HCT116 (cell line): ENCODE data around the gene ART3. TPM values are rescaled to one million over a fixed set of nuclear protein-coding genes. Genes with fewer than 3 reads are reported as not detected.

ENCODE experiments used
- ATAC-seq: fragments of 200-7000 bp; cut with Tn5 transposase; 2 replicates; pipeline ENCODE4 v1.9.1; 2020; ENCODE audit warnings: mild to moderate bottlenecking, moderate library complexity
- BruUV-seq: library from RNA; stranded (reverse); fragments of 400-500 nt; replicated peaks from 2 replicates; lab custom pipeline; 2021; lab: Mats Ljungman, UMichigan
- CTCF ChIA-PET: fragments of 300-600 bp; sonication (Branson Sonifier 250); formaldehyde crosslinking; loops from one replicate; lab custom pipeline; 2021; ENCODE audit warnings: antibody characterized with exemption; lab: Charles Lee
- POLR2A ChIA-PET: fragments of 300-600, 350-600 bp; sonication (Branson Sonifier 250); formaldehyde crosslinking; loops from one replicate; lab custom pipeline; 2021; ENCODE audit warnings: antibody characterized with exemption; lab: Charles Lee
- RAD21 ChIA-PET, 2 experiments: fragments of 300-600 bp; sonication (Branson Sonifier 250); formaldehyde crosslinking; loops; one replicate each; lab custom pipeline; 2023; ENCODE audit warnings: low total read pairs in 2 of 2; ENCODE audit not compliant: uncharacterized antibody in 2 of 2, unreplicated experiment in 2 of 2, low non-redundant PET in 1 of 2; lab: Charles Lee
- DNase-seq: peaks from one replicate; pipeline ENCODE4 v3.0.0-alpha.2; 2010; ENCODE audit warnings: low read depth, low spot score
- H2AFZ ChIP-seq: fragments of 200-600 bp; shearing (Covaris generic), sonication (generic); 2 replicates; pipeline ENCODE4 v1.6.1; 2017; ENCODE audit warnings: low read depth, mixed run types, mixed read lengths, antibody characterized with exemption, low read length; ENCODE audit not compliant: poor library complexity, severe bottlenecking
- H3K27ac ChIP-seq: 2 replicates; pipeline ENCODE4 v1.5.1; 2012; ENCODE audit warnings: low read depth, low read length
- H3K27me3 ChIP-seq: fragments of 200-600 bp; sonication (generic); 2 replicates; pipeline ENCODE4 v1.6.1; 2016; ENCODE audit warnings: mixed run types, low read length, mixed read lengths; ENCODE audit not compliant: insufficient read depth
- H3K36me3 ChIP-seq, 2 experiments: fragments of 200-500 bp in 1 of 2; fragments of 200-600 bp in 1 of 2; sonication (Bioruptor generic) in 1 of 2; sonication (generic) in 1 of 2; 2 replicates each; pipeline versions ENCODE4 v1.5.1 to v1.6.1; 2014 to 2016; ENCODE audit warnings: low read length in 2 of 2, inconsistent platforms in 1 of 2, mixed read lengths in 1 of 2, mixed run types in 1 of 2; ENCODE audit not compliant: insufficient read depth in 2 of 2, control insufficient read depth in 1 of 2
- H3K4me1 ChIP-seq, 2 experiments: fragments of 200-600 bp in 1 of 2; sonication (generic) in 1 of 2; 2 replicates each; pipeline versions ENCODE4 v1.5.1 to v1.6.1; 2012 to 2017; ENCODE audit warnings: low read length in 2 of 2, inconsistent platforms in 1 of 2, mild to moderate bottlenecking in 1 of 2, mixed read lengths in 1 of 2, mixed run types in 1 of 2, moderate library complexity in 1 of 2; ENCODE audit not compliant: insufficient read depth in 2 of 2, control insufficient read depth in 1 of 2
- H3K4me2 ChIP-seq: fragments of 200-600 bp; sonication (generic); 2 replicates; pipeline ENCODE4 v1.6.1; 2017; ENCODE audit warnings: mixed run types, low read length, mixed read lengths
- H3K4me3 ChIP-seq, 2 experiments: fragments of 200-600 bp in 1 of 2; sonication (generic) in 1 of 2; replicated peaks in 1 of 2; 2 replicates each; pipeline ENCODE4 v1.5.1; 2011 to 2016; ENCODE audit warnings: low read length in 2 of 2, control low read depth in 1 of 2, low read depth in 1 of 2, mild to moderate bottlenecking in 1 of 2, mixed read lengths in 1 of 2, mixed run types in 1 of 2
- H3K79me2 ChIP-seq: fragments of 200-600 bp; sonication (generic); 2 replicates; pipeline ENCODE4 v1.6.1; 2017; ENCODE audit warnings: mild to moderate bottlenecking, mixed run types, low read length, moderate library complexity, mixed read lengths; ENCODE audit not compliant: insufficient read depth
- H3K9ac ChIP-seq: fragments of 200-600 bp; sonication (generic); 2 replicates; pipeline ENCODE4 v1.6.1; 2016; ENCODE audit warnings: low read length, mixed read lengths
- H3K9me2 ChIP-seq: fragments of 200-600 bp; sonication (generic), shearing (Covaris generic); 2 replicates; pipeline ENCODE4 v1.6.1; 2017; ENCODE audit warnings: mixed run types, mild to moderate bottlenecking, moderate library complexity; ENCODE audit not compliant: insufficient read depth
- H3K9me3 ChIP-seq, 2 experiments: fragments of 200-500 bp in 1 of 2; fragments of 200-600 bp in 1 of 2; sonication (Bioruptor generic) in 1 of 2; sonication (generic) in 1 of 2; 2 replicates each; pipeline ENCODE4 v1.6.1; 2014 to 2017; ENCODE audit warnings: low read length in 2 of 2, mixed read lengths in 2 of 2, inconsistent platforms in 1 of 2, low read depth in 1 of 2, mild to moderate bottlenecking in 1 of 2, mixed run types in 1 of 2, moderate library complexity in 1 of 2; ENCODE audit not compliant: control insufficient read depth in 1 of 2, insufficient read depth in 1 of 2
- H4K20me1 ChIP-seq: fragments of 200-600 bp; sonication (generic), shearing (Covaris generic); 2 replicates; pipeline ENCODE4 v1.6.1; 2017; ENCODE audit warnings: mixed run types, mild to moderate bottlenecking, moderate library complexity; ENCODE audit not compliant: insufficient read depth
- CEBPB ChIP-seq: IDR thresholded peaks from 2 replicates; pipeline ENCODE4 v1.6.1; 2012; ENCODE audit warnings: low read depth
- ELF1 ChIP-seq: IDR thresholded peaks from 2 replicates; pipeline ENCODE4 v1.6.1; 2012; ENCODE audit warnings: low read depth, borderline replicate concordance
- EZH2 ChIP-seq: fragments of 200-600 bp; sonication (generic); IDR thresholded peaks from 2 replicates; pipeline ENCODE4 v1.6.1; 2017; ENCODE audit warnings: antibody characterized with exemption, mixed run types
- EZH2phosphoT487 ChIP-seq: fragments of 200-600 bp; IDR thresholded peaks from 2 replicates; pipeline ENCODE4 v1.6.1; 2018; ENCODE audit warnings: antibody characterized with exemption, borderline replicate concordance
- JUND ChIP-seq: IDR thresholded peaks from 2 replicates; pipeline ENCODE4 v1.6.1; 2012
- MAX ChIP-seq: IDR thresholded peaks from 2 replicates; pipeline ENCODE4 v1.6.1; 2012
- POLR2AphosphoS5 ChIP-seq: IDR thresholded peaks from 2 replicates; pipeline ENCODE4 v1.6.1; 2011; ENCODE audit warnings: mild to moderate bottlenecking, low read depth, low read length, moderate library complexity
- SRF ChIP-seq: IDR thresholded peaks from 2 replicates; pipeline ENCODE4 v1.6.1; 2012; ENCODE audit warnings: low read depth
- TCF7L2 ChIP-seq: IDR thresholded peaks from 2 replicates; pipeline ENCODE4 v1.7.0; 2011; ENCODE audit warnings: borderline replicate concordance, inconsistent platforms; ENCODE audit not compliant: insufficient read depth, insufficient read length; ENCODE audit errors: extremely low read depth
- YY1 ChIP-seq: IDR thresholded peaks from 2 replicates; pipeline ENCODE4 v1.6.1; 2011; ENCODE audit warnings: low read length, low read depth, moderate library complexity, mild to moderate bottlenecking; ENCODE audit not compliant: insufficient replicate concordance; ENCODE audit errors: extremely low read depth
- ZFX ChIP-seq: fragments of 450-650 bp; IDR thresholded peaks from 2 replicates; pipeline ENCODE4 v1.6.1; 2017
- intact Hi-C: fragments of 100-400 bp; cut with micrococcal nuclease; formaldehyde crosslinking; loops from 2 replicates; pipeline ENCODE4 v1.10.0; 2022
- total RNA-seq: library from RNA; stranded (reverse); gene quantifications from one replicate; pipeline ENCODE4 v1.2.1, GENCODE V29; 2021; ENCODE audit not compliant: unreplicated experiment
- TF ChIP-seq, protein P1 (sequence below): IDR thresholded peaks from 2 replicates; pipeline ENCODE4 v1.6.1; 2011; ENCODE audit warnings: mild to moderate bottlenecking, low read length, moderate library complexity; ENCODE audit not compliant: insufficient replicate concordance; ENCODE audit errors: extremely low read depth
- TF ChIP-seq, protein P2 (sequence below): IDR thresholded peaks from 2 replicates; pipeline ENCODE4 v1.6.1; 2012
- TF ChIP-seq, protein P3 (sequence below): IDR thresholded peaks from 2 replicates; pipeline ENCODE4 v1.6.1; 2012; ENCODE audit warnings: low read depth

Gene ART3
- total RNA-seq, 1 experiment from 2014 or later, result not detected

GRCh38 chr4:76029300-76029699, 45.2 kb upstream of the ART3 start:
- H3K36me3 ChIP-seq, result no peaks in the 10 kb centered on the region
- no peak overlapping the region for H3K9ac ChIP-seq
- H3K4me1 ChIP-seq, result no peaks in the 10 kb centered on the region
- no peak overlapping the region for H2AFZ ChIP-seq
- POLR2A ChIA-PET, result no interaction called here
- no peak overlapping the region for H3K4me3 ChIP-seq
- RAD21 ChIA-PET, result no interaction called here
- DNase-seq, result no peak
- H3K9me2 ChIP-seq, result no peaks in the 10 kb centered on the region
- TF ChIP-seq EZH2 (no peak), TCF7L2 (no peak), ZFX (no peak), YY1 (no peak), CEBPB (no peak)
- intact Hi-C loops, result no loop called here
- no peaks in the 10 kb centered on the region for H3K79me2 ChIP-seq
- no peaks in the 10 kb centered on the region for H4K20me1 ChIP-seq
- no peaks in the 10 kb centered on the region for H3K27me3 ChIP-seq
- no peaks in the 10 kb centered on the region for H3K9me3 ChIP-seq
- BruUV-seq, result no TSS peak
- no peak overlapping the region for H3K27ac ChIP-seq
- no peak for ATAC-seq
- no peak overlapping the region for H3K4me2 ChIP-seq
- CTCF ChIA-PET, result no interaction called here

GRCh38 chr4:76035141-76035540, 39.4 kb upstream of the ART3 start:
- DNase-seq (no peak), ATAC-seq (no peak)
- Histone ChIP-seq H3K4me3 (no peak overlapping the region), H4K20me1 (no peaks in the 10 kb centered on the region), H3K4me1 (no peaks in the 10 kb centered on the region), H3K4me2 (no peak overlapping the region), H2AFZ (no peak overlapping the region), H3K79me2 (no peaks in the 10 kb centered on the region), H3K27ac (no peak overlapping the region), H3K9ac (no peak overlapping the region), H3K9me3 (no peaks in the 10 kb centered on the region), H3K27me3 (no peaks in the 10 kb centered on the region), H3K36me3 (no peaks in the 10 kb centered on the region), H3K9me2 (no peaks in the 10 kb centered on the region; the same call in 1 of the 2 replicates)
- POLR2A ChIA-PET, result no interaction called here
- no TSS peak for BruUV-seq
- CTCF ChIA-PET, result no interaction called here
- RAD21 ChIA-PET, result no interaction called here
- intact Hi-C loops, result no loop called here
- TF ChIP-seq JUND (no peak), MAX (no peak), EZH2phosphoT487 (no peak), ELF1 (no peak), SRF (no peak), POLR2AphosphoS5 (no peak), ZFX (no peak)
- TF ChIP-seq, protein P1, sequence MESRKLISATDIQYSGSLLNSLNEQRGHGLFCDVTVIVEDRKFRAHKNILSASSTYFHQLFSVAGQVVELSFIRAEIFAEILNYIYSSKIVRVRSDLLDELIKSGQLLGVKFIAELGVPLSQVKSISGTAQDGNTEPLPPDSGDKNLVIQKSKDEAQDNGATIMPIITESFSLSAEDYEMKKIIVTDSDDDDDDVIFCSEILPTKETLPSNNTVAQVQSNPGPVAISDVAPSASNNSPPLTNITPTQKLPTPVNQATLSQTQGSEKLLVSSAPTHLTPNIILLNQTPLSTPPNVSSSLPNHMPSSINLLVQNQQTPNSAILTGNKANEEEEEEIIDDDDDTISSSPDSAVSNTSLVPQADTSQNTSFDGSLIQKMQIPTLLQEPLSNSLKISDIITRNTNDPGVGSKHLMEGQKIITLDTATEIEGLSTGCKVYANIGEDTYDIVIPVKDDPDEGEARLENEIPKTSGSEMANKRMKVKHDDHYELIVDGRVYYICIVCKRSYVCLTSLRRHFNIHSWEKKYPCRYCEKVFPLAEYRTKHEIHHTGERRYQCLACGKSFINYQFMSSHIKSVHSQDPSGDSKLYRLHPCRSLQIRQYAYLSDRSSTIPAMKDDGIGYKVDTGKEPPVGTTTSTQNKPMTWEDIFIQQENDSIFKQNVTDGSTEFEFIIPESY, result no peak
- TF ChIP-seq, protein P2, sequence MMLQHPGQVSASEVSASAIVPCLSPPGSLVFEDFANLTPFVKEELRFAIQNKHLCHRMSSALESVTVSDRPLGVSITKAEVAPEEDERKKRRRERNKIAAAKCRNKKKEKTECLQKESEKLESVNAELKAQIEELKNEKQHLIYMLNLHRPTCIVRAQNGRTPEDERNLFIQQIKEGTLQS, result no peak
- TF ChIP-seq, protein P3, sequence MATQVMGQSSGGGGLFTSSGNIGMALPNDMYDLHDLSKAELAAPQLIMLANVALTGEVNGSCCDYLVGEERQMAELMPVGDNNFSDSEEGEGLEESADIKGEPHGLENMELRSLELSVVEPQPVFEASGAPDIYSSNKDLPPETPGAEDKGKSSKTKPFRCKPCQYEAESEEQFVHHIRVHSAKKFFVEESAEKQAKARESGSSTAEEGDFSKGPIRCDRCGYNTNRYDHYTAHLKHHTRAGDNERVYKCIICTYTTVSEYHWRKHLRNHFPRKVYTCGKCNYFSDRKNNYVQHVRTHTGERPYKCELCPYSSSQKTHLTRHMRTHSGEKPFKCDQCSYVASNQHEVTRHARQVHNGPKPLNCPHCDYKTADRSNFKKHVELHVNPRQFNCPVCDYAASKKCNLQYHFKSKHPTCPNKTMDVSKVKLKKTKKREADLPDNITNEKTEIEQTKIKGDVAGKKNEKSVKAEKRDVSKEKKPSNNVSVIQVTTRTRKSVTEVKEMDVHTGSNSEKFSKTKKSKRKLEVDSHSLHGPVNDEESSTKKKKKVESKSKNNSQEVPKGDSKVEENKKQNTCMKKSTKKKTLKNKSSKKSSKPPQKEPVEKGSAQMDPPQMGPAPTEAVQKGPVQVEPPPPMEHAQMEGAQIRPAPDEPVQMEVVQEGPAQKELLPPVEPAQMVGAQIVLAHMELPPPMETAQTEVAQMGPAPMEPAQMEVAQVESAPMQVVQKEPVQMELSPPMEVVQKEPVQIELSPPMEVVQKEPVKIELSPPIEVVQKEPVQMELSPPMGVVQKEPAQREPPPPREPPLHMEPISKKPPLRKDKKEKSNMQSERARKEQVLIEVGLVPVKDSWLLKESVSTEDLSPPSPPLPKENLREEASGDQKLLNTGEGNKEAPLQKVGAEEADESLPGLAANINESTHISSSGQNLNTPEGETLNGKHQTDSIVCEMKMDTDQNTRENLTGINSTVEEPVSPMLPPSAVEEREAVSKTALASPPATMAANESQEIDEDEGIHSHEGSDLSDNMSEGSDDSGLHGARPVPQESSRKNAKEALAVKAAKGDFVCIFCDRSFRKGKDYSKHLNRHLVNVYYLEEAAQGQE, result no peak
